Stimulated activated CD4-positive, alpha-beta T cell treated with anti-CD3 and anti-CD28 coated beads, TNF-alpha, amount 100 ng/mL, for 48 hours (primary cell): ENCODE data around the gene IMMT.
"Not testable (repeated sequence)": the region's sequence is repeated elsewhere in the genome, so short reads cannot be mapped to it uniquely, and the experiment has no call there.

Source experiments
- DNase-seq, 3 donors: peaks; one replicate each; pipeline ENCODE4 v3.0.0-alpha.2; 2020; ENCODE audit warnings: low read depth in 3 of 3

IMMT gene

GRCh38 chr2:86195055-86195807, at the start of gene IMMT:
Gene IMMT, minus strand, starts transcription at chr2:86195462. Its CDS starts 80 bp downstream, at chr2:86195382.
- peak; percentile 90 to 97 (median 90) for DNase-seq

GRCh38 chr2:86244781-86245180, 49.5 kb upstream of the IMMT start:
- not testable (repeated sequence) for DNase-seq

- no peak for DNase-seq
These were observed 48.9 kb upstream of the IMMT start for GRCh38 chr2:86243950-86244733.

- no peak for DNase-seq
These were observed 48.0 kb upstream of the IMMT start for GRCh38 chr2:86243272-86243671.

GRCh38 chr2:86241611-86242010, 46.3 kb upstream of the IMMT start:
- DNase-seq, result no peak

GRCh38 chr2:86240251-86240650, 45.0 kb upstream of the IMMT start:
- DNase-seq, result no peak

GRCh38 chr2:86239745-86240144, 44.5 kb upstream of the IMMT start:
- no peak for DNase-seq

GRCh38 chr2:86239326-86239725, 44.1 kb upstream of the IMMT start:
- no peak for DNase-seq

- peak; percentile 12 to 38 (median 16) for DNase-seq
These were observed 43.1 kb upstream of the IMMT start for GRCh38 chr2:86238354-86238753.

GRCh38 chr2:86237172-86237571, 41.9 kb upstream of the IMMT start:
- DNase-seq, result no peak

- DNase-seq, result no peak
These were observed 40.1 kb upstream of the IMMT start for GRCh38 chr2:86235196-86235980.

GRCh38 chr2:86234563-86235131, 39.4 kb upstream of the IMMT start:
- no peak for DNase-seq

GRCh38 chr2:86233436-86233835, 38.2 kb upstream of the IMMT start:
- DNase-seq, result no peak

- DNase-seq, result no peak
These were observed 37.6 kb upstream of the IMMT start for GRCh38 chr2:86232910-86233309.

GRCh38 chr2:86232373-86232784, 37.1 kb upstream of the IMMT start:
- no peak for DNase-seq

- no peak for DNase-seq
These were observed 36.6 kb upstream of the IMMT start for GRCh38 chr2:86231680-86232372.

GRCh38 chr2:86230961-86231360, 35.7 kb upstream of the IMMT start:
- no peak for DNase-seq

GRCh38 chr2:86229221-86229620, 34.0 kb upstream of the IMMT start:
- no peak for DNase-seq

- not testable (repeated sequence) for DNase-seq
These were observed 33.3 kb upstream of the IMMT start for GRCh38 chr2:86228574-86228973.

GRCh38 chr2:86227685-86228084, 32.4 kb upstream of the IMMT start:
- DNase-seq, result no peak
